NOMO-1 treated with DMSO at 0.1 percent for 48 hours (cell line): ENCODE results near the gene IGDCC3.
"Not testable (repeated sequence)": the region's sequence is repeated elsewhere in the genome, so short reads cannot be mapped to it uniquely, and the experiment has no call there.

ENCODE experiments used
- DNase-seq: peaks from one replicate; lab custom pipeline; 2025; ENCODE audit not compliant: unreplicated experiment; lab: John Stamatoyannopoulos, UW

The IGDCC3 gene

DNA sequence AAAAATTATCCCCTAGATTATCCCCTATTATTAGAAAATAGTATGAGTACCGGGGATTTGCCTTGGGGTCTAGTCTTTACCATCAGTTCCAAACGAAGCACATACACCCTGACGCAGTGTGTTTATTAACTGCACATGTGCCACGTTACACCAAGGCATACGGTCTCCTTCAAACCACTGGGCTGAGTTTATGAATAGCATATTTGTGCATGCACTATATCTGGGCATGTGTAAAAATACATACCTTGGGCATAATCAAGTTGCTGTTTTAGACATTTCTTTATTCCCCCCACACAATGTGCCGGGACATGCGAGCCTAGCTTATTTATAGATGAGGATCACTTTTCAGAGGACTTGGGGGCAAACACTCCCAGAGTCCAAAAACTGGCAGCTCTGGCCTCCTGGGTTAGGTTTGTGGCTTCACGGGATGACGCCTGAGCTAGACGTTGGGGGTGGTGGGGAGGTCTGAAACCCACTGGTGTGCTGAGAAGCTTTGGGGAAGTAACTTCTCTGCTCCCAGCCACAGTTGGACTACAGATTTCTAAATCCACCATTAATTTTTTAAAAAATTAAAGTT is 28.7 kb upstream of the IGDCC3 start:
- no peak for DNase-seq

DNA sequence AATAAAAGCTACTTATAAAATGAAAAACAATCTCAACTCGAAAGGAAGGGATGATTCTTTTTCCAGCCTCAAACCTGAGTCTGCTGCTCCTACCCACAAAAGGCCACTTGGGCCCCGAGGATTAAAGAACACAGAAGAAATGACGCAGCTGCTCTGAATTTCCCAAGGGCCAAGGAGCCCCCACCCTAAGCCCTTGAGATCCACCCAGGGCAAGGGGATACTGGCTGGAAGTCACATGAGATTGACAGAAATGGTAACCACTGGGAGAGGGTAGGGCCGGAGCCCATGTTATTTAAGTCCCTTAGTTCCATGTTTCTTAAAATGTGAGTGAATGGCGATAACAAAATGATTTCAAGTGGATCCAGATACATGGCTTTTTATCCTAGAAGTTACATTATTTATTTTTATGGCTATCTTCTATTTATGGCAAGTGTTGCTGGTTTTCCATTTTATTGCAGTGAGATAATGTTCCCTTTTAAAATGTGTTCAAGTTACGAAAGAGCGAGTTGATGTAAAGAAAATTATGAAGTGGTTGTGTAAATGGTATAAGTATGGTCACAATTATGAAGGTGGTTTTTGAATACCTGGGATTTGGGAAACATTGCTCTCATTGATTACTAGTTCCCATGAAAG is 28.1 kb upstream of the IGDCC3 start:
- DNase-seq, result no peak

DNA sequence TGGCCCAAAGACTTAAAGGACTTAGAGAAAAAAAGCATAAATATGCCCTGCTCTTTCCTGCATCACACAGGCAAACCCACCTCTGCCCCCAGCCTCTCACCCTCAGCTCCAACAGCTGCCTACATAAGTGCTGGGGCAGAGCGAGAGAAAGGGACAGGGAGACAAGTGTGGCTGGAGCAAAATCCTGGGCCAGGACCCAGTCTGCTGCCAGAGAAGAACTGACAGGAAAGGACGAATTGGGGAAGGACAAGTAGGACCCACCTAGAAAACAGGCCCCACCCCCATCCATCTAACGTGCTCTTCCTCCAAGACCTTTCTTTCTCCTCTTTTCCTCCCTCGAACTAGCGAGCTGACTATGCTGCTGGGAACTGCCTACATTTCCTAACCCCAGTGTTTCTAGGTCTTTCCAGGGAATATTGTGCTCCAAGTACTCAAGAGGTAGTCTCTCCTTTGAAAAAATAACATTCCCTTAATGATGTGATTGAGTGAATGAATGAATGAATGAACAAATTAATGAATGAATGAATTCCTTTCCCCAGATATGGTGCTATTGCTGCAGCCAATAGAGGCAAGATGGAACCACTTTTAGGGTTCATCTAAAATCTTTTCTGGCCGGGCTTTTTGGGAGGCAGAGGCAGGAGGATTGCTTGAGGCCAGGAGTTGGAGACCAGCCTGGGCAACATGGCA is 26.5 kb upstream of the IGDCC3 start:
- no peak for DNase-seq

DNA sequence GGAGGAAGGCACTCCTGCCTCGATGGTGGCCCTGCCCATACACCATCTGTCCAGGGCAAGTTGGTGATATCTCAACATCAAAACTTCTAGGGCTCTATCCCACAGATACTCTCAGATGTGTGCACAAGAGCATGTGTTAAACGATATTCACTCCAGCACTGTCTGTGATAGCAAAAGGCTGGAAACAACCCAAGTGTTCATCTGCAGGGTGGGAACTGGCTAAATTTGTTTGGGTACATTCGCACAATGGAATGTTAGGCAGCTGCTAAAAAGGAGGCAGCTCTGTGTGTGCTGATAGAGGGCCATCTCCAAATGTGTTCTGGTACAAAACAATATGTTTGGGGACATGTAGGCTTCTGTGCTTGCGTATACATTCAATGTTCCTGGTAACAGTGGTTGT is 25.2 kb upstream of the IGDCC3 start:
- DNase-seq, result no peak

DNA sequence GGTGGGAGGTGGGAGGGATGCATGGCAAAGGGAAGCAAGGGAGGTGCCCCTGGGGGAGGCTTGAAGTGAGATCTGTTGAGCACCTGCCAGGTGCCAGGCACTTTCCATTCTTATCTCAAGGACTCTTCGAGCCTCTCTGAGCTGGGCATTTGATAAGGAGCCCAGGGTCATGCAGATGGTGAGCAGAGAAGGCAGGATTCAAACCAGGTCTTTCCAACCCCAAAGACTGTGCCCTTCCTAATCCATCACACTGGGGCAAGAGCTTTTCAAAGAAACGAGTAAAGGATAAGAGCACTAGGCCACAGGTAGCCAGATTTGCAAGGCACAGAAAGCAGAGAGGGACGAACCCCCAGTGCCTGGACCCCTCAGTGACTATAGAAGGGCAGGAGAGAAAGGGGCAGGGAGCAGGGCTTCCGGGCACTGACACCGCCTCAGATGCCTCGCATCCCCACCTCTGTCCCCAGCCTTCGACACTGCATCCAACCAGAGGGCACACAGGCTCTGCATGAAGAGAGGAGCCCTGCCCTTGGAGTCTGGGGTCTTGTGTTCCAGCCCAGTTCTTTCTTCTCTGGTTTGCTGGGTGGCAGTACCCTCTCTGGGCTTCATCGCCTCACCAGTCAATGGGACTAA is 23.9 kb upstream of the IGDCC3 start:
- DNase-seq, result no peak

DNA sequence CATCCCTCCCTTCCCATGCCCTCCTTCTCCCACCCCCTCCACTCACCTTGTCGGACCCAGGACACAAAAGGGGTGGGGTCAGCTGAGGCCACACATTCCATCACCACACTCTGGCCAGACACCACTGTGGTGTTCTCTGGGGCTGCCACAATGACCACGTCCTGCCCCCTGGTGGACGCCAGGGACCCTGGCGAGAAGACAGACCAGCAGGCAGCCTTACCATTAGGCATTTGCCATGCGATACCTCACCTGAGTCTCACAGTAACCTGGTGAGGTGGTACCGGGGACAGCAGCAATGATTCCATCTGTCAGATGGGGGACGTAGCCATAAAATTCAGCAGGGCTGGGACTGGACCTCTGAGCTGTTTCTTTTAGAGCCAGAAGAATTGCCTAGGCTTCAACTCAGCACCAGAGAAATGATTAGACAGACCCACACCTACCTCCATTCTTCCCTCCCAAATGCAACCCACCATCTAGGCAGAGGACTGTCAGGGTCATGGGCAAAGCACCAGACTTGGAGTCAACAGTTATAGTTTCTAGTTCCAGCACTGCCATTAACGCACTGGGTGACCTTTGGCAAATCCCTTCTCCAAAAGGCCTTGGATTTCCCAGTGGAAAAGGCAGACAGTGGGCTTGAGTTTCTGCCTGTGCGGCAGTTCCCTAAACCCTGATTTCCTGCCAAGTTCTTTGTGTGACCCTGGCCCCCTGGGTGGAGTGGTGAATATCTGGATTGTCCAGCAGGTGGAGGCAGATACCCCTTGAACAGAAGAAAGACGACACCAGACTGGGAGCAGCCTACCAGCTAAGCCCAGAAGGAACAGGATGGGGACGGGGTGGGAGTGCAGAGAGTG is 23.2 kb upstream of the IGDCC3 start:
- peak; percentile 52 for DNase-seq

DNA sequence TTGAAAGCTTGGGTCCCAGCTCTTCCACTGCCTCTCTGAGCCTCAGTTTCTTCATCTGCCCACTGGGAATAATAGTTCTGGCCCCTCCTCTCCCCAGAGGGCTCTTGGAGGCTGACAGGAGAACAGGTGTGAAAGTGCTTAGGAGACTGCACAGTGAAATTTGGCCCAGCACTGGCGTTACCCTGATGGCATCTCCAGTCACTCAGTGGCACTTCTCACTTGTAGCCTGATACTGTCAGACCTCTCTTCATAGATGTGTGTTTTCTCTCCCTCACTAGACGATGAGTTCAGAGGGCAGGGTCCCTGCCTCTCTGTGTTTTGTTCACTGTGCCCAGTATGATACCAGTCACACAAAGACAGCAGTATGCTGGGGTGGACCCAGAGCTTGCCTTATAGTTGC is 22.2 kb upstream of the IGDCC3 start:
- DNase-seq, result no peak

DNA sequence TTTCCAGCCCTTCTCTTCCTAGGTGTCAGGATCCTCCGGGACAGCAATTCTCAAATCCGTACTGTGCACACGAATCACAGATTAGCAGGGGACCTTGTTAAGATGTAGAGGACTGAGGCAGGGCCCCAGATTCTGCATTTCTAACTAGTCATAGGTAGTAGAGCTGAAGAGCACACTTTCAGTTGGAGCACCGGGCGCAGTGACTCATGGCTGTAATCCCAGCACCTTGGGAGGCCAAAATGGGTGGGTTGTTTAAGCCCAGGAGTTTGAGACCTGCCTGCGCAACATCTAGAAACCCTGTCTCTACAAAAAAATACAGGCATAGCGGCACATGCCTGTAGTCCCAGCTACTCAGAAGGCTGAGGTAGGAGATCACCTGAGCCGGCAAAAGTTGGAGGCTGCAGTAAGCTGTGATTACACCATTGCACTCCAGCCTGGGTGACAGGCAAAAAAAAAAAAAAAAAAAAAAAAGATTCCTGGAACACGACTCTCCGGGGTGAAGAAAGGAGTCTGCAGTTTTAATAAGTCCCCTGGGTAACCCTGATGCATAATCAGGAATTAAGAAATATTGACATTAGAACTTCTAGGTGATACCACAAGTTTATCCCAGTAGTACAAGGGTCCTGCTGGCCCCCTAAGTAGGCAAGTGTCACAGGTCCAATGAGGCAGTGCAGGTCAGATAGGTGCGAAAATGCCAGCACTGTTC is 21.4 kb upstream of the IGDCC3 start:
- DNase-seq, result no peak

DNA sequence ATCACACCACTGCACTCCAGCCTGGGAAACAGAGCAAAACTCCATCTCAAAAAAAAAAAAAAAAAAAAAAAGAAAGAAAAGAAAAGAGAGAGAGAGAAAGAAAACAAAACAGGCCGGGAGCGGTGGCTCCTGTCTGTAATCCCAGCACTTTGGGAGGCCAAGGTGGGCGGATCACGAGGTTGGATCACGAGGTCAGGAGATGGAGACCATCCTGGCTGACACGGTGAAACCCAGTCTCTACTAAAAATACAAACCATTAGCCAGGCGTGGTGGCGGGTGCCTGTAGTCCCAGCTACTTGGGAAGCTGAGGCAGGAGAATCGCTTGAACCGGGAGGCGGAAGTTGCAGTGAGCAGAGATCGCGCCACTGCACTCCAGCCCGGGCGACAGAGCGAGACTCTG is 20.7 kb upstream of the IGDCC3 start:
- not testable (repeated sequence) for DNase-seq

DNA sequence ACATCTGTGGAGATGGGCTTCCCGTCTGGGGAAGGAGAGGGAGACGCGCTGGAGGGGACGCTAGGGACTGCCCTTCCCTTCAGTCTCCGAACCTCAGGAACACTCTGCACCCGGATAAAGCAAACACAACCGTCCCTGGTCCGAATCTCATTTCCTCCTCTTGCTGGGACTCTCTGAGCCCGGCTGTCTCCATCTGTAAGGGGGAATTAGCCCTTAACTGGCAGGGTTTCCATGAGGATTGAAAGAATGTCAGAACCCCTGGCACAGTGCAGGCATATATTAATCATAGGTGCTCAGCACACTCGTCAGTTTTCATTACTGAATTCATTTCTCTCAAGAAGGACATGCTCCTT is 19.1 kb upstream of the IGDCC3 start:
- DNase-seq, result no peak

DNA sequence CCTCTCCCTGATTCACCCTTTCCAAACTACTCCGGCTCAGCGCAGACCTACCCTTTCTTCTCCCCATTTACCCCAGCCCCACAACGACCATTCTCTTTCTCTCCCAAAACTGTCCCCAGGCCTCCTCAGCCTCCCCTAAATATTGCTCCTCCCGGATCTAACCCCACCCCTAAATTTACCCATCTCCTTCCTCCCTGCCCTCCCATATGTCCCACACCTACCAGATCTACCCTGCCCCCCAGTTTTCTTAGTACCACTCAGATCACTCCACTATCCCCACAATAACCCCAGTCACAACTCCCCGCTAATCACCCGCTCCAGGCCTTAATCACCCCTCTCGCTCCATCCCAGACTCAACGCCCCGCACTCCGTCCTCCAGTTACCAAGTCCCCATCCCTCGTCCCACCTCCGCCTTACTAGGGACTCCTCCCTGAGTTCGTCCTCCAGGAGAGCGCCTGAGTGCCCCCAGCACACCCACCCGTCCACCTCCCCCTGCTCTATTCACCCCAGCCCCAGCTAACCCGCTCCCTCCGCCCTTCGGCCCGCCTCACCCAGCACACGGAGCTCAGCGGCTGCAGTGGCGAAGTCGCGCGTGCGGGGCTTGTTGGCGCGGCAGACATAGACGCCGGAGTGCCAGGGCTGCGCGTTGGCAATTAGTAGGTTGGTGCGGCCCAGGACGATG is 18.6 kb upstream of the IGDCC3 start:
- DNase-seq, result no peak

DNA sequence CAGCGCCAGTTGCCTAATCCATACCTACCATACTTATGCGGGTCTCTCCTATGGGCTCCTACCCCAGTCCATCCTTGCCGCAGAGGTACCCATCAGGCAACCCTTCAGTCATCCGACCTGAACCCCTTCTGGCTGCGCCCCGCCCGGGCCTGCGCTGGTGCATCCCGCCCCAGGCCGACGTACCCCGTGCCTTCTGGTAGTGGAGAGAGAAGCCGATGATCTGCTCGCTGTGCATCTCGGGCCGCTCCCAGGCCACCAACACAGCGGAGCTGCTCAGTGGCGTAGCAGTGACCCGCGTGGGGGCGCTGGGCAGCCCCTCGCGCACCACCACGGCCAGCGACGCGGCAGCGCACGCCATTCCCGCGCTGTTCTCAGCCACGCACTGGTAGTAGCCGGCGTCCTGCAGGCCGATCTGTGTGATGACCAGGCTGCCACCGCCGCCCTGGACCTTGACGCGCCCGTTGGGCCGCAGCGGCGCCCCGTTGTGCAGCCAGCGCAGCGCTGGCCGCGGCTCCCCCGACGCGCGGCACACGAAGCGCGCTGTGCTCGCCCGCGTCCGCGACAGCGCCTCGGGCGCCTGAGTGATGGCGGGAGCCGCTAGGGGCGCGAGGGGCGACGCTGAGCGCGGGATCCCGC is 17.9 kb upstream of the IGDCC3 start:
- DNase-seq, result no peak

DNA sequence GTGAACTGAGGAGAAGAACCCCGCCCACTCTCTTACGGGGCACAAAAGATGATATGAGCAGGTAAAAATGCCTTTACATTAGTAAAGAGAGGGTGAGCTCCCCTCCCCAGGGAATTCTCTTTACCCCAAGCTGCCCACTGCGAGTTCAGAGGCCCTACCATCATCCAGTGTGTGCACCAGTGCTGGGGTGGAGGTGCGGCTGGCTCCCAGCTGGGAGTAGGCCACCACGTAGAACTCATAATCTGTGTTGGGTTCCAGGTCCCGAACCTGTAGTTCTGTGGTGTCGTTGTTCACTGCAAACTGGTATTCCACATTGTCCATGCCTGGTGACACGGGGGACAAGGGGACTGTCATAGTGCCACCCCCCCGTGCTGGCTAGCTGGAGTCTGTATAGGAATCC is 17.1 kb upstream of the IGDCC3 start:
- DNase-seq, result no peak

DNA sequence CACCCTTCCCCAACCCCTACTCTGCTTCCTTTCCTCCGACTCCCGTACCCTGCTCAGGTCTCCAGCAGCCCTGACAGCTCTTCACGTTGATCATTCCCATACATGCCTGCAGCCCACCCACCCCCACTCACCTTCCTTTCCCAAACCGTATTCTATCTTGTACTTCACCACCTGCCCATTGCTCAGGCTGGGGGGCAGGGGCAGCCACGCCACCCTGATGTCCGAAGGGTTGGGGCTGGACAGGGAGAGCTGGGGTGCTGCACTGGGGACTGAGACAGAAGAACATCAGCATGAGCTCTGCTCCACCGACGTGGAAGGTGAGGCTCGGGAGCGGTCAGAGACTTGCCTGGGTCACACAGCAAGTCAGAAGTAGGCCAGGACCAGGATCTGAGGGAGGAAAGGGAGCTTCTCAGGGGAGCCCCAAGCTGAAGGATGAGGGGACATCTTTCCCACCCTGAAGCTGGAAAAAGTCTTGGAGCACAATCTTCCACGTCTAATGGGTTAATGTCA is 16.5 kb upstream of the IGDCC3 start:
- no peak for DNase-seq

DNA sequence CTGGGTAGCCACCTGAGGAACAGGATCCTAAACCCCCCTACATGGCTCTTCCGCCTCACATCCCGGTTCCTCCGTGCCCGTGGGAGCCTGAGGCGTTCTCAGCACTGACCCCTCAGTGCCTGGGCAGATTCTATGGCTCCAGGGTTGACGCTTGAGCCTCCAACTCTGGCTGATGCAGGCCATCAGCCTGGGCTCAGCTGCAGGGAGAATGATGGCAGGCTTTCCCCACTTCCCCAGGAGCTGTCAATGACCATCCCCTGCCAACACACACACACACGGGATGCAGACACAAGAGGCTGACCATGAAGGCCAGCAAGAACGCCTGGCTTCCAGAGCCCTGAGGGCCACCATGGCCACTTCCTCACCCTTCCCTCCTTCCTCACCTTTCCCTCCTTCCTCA is 15.8 kb upstream of the IGDCC3 start:
- DNase-seq, result no peak

DNA sequence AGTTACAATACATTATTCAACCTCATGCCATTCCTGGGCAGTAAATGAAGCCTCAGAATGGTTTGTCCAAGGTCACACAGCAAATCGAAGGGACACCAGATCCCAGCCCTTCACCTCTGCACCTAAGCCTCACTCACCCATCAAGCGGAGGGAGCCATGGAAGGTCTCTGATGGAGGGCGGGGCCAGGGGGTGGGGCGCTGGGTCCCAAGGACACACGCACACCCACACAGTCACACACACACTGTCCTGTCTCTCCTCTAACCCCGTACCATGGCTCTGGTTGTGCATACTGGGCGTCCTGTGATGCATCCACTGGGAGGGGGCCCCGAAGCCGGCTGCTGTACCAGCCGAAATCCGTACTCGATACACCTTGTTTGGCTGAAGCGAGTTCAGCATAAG is 15.3 kb upstream of the IGDCC3 start:
- DNase-seq, result no peak

DNA sequence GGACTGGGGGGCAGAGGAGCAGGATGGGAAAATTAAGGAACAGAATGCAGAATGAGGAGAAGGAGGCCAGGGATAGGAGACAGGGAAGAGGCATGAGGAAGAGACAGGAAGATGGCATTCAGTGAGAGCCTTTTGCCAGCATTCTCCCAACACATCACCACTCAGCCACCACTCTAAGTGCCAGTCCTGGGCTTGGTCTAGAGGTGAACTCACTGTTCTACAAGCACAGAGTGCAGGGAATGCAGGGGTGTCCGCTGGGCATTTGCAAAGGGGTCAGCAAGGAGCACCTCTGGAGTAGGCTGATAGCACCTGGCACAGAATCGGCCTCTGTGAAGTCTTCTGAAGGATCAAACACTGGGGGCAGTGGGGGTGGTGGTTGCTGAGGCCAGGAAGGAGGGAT is 14.6 kb upstream of the IGDCC3 start:
- DNase-seq, result no peak

DNA sequence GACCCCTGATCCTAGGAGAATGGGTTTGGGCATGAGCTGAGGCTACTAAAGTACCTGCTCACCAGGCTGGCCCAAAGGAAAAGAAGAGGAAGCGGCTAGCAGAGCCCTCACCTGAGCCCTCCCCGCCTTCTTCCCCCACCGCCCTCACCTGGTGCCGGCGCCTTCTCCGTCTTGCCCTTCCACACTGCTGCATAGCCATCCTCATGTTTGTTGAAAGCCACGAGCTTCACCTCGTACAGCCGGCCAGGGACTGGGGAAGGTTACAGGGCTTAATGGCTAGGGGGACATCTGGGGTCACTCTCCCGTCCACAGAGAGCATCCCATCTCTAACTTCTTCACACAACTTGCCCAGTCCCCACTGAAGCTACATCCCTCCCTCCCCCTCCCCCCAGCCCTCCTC is 13.9 kb upstream of the IGDCC3 start:
- no peak for DNase-seq

DNA sequence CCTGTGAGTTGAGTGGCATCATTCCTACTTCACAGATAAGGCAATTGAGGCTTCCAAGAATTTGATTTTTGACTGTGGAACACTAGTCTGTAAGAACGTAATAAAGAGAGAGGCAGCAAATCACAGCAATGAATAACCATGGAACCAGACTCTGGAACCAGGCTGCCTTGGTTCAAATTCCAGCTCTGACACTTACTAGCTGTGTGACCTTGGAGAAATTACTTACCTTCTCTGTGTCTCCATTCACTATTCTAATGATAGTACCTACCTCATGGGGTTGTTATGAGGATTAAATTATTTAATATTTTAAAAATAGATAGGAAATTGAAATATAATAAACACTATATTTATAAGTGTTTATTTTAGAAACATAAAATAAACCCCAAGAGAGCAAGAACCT is 12.6 kb upstream of the IGDCC3 start:
- no peak for DNase-seq

DNA sequence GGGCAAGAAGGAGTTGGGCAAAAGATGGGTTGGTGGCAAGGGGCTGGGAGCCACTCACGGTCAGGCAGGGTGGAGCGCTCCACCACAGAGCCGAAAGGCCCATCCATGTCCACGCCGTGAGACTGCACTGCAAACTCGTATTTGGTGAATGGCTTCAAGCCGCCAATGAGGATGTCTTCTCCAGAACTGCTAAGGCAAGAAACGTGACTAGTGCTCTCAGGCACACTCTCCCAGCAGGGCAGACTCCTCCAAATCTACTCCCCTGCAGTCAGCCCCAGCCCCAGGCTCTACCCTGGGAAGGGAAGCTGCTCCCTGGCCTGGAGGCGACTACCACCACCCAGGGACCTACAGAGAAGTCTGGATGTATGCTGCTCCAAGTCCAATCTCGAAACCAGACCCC is 11.4 kb upstream of the IGDCC3 start:
- no peak for DNase-seq
